ENCODE data around the gene REPIN1.

The REPIN1 gene

GRCh38 chr7:150420987-150421674 lies 52.5 kb downstream of the REPIN1 start:
- FAIRE-seq (peak; percentile 74), DNase-seq (ENCODE audit: low spot score) (peak; percentile 77)

- FAIRE-seq, result no peak
- DNase-seq (ENCODE audit: low spot score), result no peak
These were observed 53.2 kb downstream of the REPIN1 start for GRCh38 chr7:150421831-150422230.
